ENCODE measurements around the gene CBFA2T3.

CBFA2T3 gene

DNA sequence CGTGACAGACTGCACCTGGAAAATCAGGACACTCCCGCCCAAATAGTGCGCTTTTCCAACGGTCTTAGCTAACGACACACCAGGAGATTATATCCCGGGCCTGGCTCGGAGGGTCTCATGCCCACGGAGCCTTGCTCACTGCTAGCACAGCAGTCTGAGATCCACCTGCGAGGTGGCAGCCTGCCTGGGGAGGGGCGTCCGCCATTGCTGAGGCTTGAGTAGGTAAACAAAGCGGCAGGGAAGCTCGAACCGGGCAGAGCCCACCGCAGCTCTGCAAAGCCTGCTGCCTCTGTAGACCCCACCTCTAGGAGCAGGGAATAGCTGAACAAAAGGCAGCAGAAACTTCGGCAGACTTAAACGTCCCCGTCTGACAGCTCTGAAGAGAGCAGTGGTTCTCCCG, 125.4 kb downstream of the CBFA2T3 start:
- H3K27me3 ChIP-seq (ENCODE audit: control insufficient read depth, insufficient read depth, low read length): no peaks in the 10 kb centered on the region
- H3K4me3 ChIP-seq (ENCODE audit: low read depth, low read length): no peak overlapping the region
- H3K9me3 ChIP-seq (ENCODE audit: control insufficient read depth, insufficient read depth, low read length): no peaks in the 10 kb centered on the region
- H3K9ac ChIP-seq (ENCODE audit: low read depth, low read length): no peak overlapping the region
- peaks cover 3% of the 10 kb centered on the region for H3K4me1 ChIP-seq (ENCODE audit: control insufficient read depth, insufficient read depth, low read length)
- H3K36me3 ChIP-seq (ENCODE audit: control insufficient read depth, insufficient read depth, low read length): peaks cover 2% of the 10 kb centered on the region

GRCh38 chr16:88850531-88851199, 126.3 kb downstream of the CBFA2T3 start:
- H3K27me3 ChIP-seq (ENCODE audit: control insufficient read depth, insufficient read depth, low read length): no peaks in the 10 kb centered on the region
- H3K4me3 ChIP-seq (ENCODE audit: low read depth, low read length): no peak overlapping the region
- H3K4me1 ChIP-seq (ENCODE audit: control insufficient read depth, insufficient read depth, low read length): no peaks in the 10 kb centered on the region
- H3K36me3 ChIP-seq (ENCODE audit: control insufficient read depth, insufficient read depth, low read length): peaks cover 2% of the 10 kb centered on the region
- no peaks in the 10 kb centered on the region for H3K9me3 ChIP-seq (ENCODE audit: control insufficient read depth, insufficient read depth, low read length)
- H3K9ac ChIP-seq (ENCODE audit: low read depth, low read length): no peak overlapping the region

DNA sequence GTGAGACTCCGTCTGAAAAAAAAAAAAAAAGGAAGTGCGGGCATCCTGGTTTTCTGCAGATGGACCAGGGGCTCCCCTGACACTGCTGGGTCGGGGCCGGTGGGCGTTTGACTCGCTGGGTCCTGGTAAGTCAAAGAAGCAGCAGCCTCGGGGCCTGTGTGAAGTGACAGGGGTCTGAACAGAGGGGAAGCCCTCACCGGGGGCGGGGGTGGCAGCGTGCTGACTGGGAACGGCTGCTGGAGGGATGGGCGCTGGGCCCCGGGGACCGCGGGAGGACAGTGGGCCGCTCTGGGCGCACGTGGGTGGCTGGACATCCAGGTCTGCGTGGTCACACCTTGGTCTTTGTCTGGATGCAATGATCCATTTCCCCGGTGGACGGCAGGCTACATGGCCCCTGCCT, 128.4 kb downstream of the CBFA2T3 start:
- Histone ChIP-seq H3K27me3 (ENCODE audit: control insufficient read depth, insufficient read depth, low read length) (no peaks in the 10 kb centered on the region), H3K4me3 (ENCODE audit: low read depth, low read length) (no peak overlapping the region), H3K36me3 (ENCODE audit: control insufficient read depth, insufficient read depth, low read length) (peaks cover 2% of the 10 kb centered on the region), H3K9me3 (ENCODE audit: control insufficient read depth, insufficient read depth, low read length) (no peaks in the 10 kb centered on the region), H3K4me1 (ENCODE audit: control insufficient read depth, insufficient read depth, low read length) (no peaks in the 10 kb centered on the region), H3K9ac (ENCODE audit: low read depth, low read length) (no peak overlapping the region)

GRCh38 chr16:88847654-88848053, 129.4 kb downstream of the CBFA2T3 start:
- no peaks in the 10 kb centered on the region for H3K36me3 ChIP-seq (ENCODE audit: control insufficient read depth, insufficient read depth, low read length)
- H3K27me3 ChIP-seq (ENCODE audit: control insufficient read depth, insufficient read depth, low read length): no peaks in the 10 kb centered on the region
- no peaks in the 10 kb centered on the region for H3K4me1 ChIP-seq (ENCODE audit: control insufficient read depth, insufficient read depth, low read length)
- H3K9me3 ChIP-seq (ENCODE audit: control insufficient read depth, insufficient read depth, low read length): no peaks in the 10 kb centered on the region
- no peak overlapping the region for H3K4me3 ChIP-seq (ENCODE audit: low read depth, low read length)
- H3K9ac ChIP-seq (ENCODE audit: low read depth, low read length): no peak overlapping the region

DNA sequence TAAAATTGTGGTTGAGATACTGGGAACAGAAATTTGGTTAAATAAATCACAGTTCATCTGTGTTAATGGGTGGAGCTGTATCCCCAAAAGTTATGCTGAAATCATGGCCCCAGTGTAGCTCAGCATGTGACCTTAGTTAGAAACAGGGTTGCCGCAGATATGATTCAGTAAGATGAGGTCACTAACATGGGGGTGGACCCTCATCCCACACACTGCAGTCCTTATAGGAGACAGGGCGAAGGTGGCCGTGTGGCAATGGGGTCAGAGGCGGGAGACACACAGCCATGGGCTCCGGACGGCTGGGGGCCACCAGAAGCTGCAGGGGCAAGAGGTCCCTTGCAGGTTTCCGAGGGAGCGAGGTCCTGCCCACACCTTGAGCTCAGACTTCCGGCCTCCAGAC, 130.9 kb downstream of the CBFA2T3 start:
- Histone ChIP-seq H3K27me3 (ENCODE audit: control insufficient read depth, insufficient read depth, low read length) (no peaks in the 10 kb centered on the region), H3K4me3 (ENCODE audit: low read depth, low read length) (no peak overlapping the region), H3K9ac (ENCODE audit: low read depth, low read length) (no peak overlapping the region), H3K9me3 (ENCODE audit: control insufficient read depth, insufficient read depth, low read length) (no peaks in the 10 kb centered on the region), H3K4me1 (ENCODE audit: control insufficient read depth, insufficient read depth, low read length) (no peaks in the 10 kb centered on the region), H3K36me3 (ENCODE audit: control insufficient read depth, insufficient read depth, low read length) (no peaks in the 10 kb centered on the region)

GRCh38 chr16:88844419-88845036, 132.5 kb downstream of the CBFA2T3 start:
- Histone ChIP-seq H3K9ac (ENCODE audit: low read depth, low read length) (no peak overlapping the region), H3K9me3 (ENCODE audit: control insufficient read depth, insufficient read depth, low read length) (no peaks in the 10 kb centered on the region), H3K27me3 (ENCODE audit: control insufficient read depth, insufficient read depth, low read length) (no peaks in the 10 kb centered on the region), H3K36me3 (ENCODE audit: control insufficient read depth, insufficient read depth, low read length) (peaks cover 3% of the 10 kb centered on the region), H3K4me3 (ENCODE audit: low read depth, low read length) (no peak overlapping the region), H3K4me1 (ENCODE audit: control insufficient read depth, insufficient read depth, low read length) (no peaks in the 10 kb centered on the region)

DNA sequence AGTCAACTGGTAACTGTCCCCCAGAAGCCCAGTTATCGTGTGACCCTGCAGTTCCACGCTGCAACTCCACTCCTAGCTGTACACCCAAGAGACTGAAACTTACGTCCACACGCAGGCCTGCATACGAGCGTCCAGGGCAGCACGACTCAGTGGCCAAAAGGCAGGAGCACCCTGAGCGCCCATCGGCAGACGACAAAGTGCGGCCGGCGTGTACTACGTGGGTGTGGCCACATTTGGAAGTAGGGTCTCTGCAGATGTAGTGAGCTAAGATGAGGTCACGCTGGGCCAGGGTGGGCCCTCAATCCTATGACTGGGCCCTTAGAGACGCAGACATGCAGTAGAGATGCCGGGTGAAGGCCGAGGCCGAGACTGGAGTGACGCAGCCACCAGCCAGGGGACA, 133.8 kb downstream of the CBFA2T3 start:
- Histone ChIP-seq H3K9ac (ENCODE audit: low read depth, low read length) (no peak overlapping the region), H3K4me1 (ENCODE audit: control insufficient read depth, insufficient read depth, low read length) (no peaks in the 10 kb centered on the region), H3K27me3 (ENCODE audit: control insufficient read depth, insufficient read depth, low read length) (no peaks in the 10 kb centered on the region), H3K9me3 (ENCODE audit: control insufficient read depth, insufficient read depth, low read length) (no peaks in the 10 kb centered on the region), H3K36me3 (ENCODE audit: control insufficient read depth, insufficient read depth, low read length) (peaks cover 3% of the 10 kb centered on the region), H3K4me3 (ENCODE audit: low read depth, low read length) (no peak overlapping the region)

DNA sequence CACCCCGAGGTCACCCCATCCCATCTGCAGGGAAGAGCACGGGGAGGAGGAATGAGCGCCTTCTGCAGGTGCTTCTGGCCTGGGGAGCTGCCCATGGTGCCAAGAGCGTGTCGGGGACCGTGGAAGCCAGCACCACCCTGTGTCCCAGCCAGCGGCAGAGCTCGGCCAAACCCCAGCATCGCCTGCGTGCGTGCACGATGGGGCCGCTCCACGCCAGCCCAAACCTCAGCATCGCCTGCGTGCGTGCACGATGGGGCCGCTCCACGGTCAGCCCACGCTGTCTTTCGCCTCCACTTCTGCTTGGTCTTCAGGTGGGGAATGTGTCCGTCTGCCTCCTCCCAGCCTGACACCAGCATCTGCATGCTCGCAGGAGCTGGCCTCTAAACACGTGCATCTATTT, 134.2 kb downstream of the CBFA2T3 start:
- no peak overlapping the region for H3K4me3 ChIP-seq (ENCODE audit: low read depth, low read length)
- H3K27me3 ChIP-seq (ENCODE audit: control insufficient read depth, insufficient read depth, low read length): no peaks in the 10 kb centered on the region
- H3K4me1 ChIP-seq (ENCODE audit: control insufficient read depth, insufficient read depth, low read length): no peaks in the 10 kb centered on the region
- no peak overlapping the region for H3K9ac ChIP-seq (ENCODE audit: low read depth, low read length)
- H3K36me3 ChIP-seq (ENCODE audit: control insufficient read depth, insufficient read depth, low read length): peaks cover 3% of the 10 kb centered on the region
- no peaks in the 10 kb centered on the region for H3K9me3 ChIP-seq (ENCODE audit: control insufficient read depth, insufficient read depth, low read length)

DNA sequence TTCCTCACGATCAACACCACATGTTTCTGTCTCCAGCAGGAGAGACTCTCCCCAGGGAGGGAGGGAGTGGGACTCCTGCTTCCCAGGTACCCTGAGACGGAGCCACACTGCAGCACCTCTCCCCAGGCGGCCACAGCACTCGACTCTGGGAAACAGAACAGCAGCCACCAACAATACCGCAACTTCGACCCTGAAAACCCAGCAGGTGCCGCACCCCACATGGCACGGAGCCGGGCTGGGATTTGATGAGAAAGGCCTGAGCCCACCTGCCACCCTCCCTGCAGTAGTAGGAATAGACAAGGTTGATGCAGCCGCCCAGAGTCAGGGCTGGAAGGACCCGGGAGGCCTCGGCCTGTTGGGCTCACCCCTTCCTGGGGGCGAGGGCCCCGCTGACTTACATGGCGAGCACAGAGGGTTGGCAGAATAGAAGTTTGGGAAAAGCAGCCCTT, 134.7 kb downstream of the CBFA2T3 start:
- H3K9me3 ChIP-seq (ENCODE audit: control insufficient read depth, insufficient read depth, low read length): no peaks in the 10 kb centered on the region
- H3K4me3 ChIP-seq (ENCODE audit: low read depth, low read length): no peak overlapping the region
- H3K27me3 ChIP-seq (ENCODE audit: control insufficient read depth, insufficient read depth, low read length): no peaks in the 10 kb centered on the region
- H3K36me3 ChIP-seq (ENCODE audit: control insufficient read depth, insufficient read depth, low read length): peaks cover 3% of the 10 kb centered on the region
- no peak overlapping the region for H3K9ac ChIP-seq (ENCODE audit: low read depth, low read length)
- H3K4me1 ChIP-seq (ENCODE audit: control insufficient read depth, insufficient read depth, low read length): no peaks in the 10 kb centered on the region

DNA sequence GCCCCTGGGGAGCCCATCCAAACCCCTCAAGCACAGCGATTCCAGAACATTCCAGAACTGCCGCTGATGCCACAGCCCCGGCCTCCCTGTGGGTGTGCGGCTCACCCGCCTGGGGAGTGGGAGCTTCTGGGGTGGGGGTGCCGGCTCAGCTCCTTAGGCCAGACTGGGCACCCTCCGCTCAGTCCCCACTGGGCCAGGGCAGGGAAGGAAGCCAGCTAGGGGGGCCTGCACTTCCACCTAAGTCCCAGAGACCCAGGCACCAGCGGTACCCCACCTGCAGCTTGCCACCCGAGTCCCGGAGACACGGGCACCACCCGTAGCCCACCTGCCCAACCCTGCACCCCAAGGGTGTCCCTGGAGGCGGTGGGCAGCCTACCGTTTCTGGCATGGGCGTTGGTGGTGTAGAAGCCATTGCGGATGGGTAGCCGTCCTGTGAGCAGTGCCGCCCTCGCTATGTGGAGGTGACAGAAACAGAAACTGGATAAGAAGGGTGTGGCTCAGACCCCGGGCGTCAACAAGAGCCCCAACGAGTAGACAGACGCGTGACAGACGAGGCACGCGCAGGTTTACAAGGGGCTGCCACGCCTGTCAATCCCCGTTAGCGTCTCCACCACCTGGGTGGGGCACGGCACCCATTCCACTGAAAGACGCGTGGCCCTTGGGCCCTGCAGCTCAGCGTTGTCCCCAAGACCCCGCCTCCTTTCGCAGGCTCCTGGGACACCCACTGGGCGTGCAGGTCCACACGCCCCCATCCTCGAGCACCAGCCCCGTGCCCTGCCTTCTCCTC, 135.3 kb downstream of the CBFA2T3 start:
- H3K4me1 ChIP-seq (ENCODE audit: control insufficient read depth, insufficient read depth, low read length): no peaks in the 10 kb centered on the region

GRCh38 chr16:88840600-88841215, 136.3 kb downstream of the CBFA2T3 start:
- no peaks in the 10 kb centered on the region for H3K9me3 ChIP-seq (ENCODE audit: control insufficient read depth, insufficient read depth, low read length)
- no peak overlapping the region for H3K4me3 ChIP-seq (ENCODE audit: low read depth, low read length)
- H3K9ac ChIP-seq (ENCODE audit: low read depth, low read length): no peak overlapping the region
- H3K36me3 ChIP-seq (ENCODE audit: control insufficient read depth, insufficient read depth, low read length): peaks cover 5% of the 10 kb centered on the region
- no peaks in the 10 kb centered on the region for H3K27me3 ChIP-seq (ENCODE audit: control insufficient read depth, insufficient read depth, low read length)
- H3K4me1 ChIP-seq (ENCODE audit: control insufficient read depth, insufficient read depth, low read length): no peaks in the 10 kb centered on the region

More for the DNA sequence above, 135.3 kb downstream of the CBFA2T3 start:
- Histone ChIP-seq H3K9me3 (ENCODE audit: control insufficient read depth, insufficient read depth, low read length) (no peaks in the 10 kb centered on the region), H3K27me3 (ENCODE audit: control insufficient read depth, insufficient read depth, low read length) (no peaks in the 10 kb centered on the region), H3K4me3 (ENCODE audit: low read depth, low read length) (no peak overlapping the region), H3K9ac (ENCODE audit: low read depth, low read length) (no peak overlapping the region), H3K36me3 (ENCODE audit: control insufficient read depth, insufficient read depth, low read length) (peaks cover 3% of the 10 kb centered on the region)

Measured in iPS-15b (cell line).